GM19468 (cell line): ENCODE data around the gene ELMO2.

Experiments used
- ATAC-seq: cut with Tn5 transposase; IDR thresholded peaks from one replicate; pipeline ENCODE4 v1.9.1; 2021; ENCODE audit warnings: mild to moderate bottlenecking, moderate library complexity, moderate number of reproducible peaks; ENCODE audit not compliant: unreplicated experiment; ENCODE audit errors: extremely low read depth

The ELMO2 gene

DNA sequence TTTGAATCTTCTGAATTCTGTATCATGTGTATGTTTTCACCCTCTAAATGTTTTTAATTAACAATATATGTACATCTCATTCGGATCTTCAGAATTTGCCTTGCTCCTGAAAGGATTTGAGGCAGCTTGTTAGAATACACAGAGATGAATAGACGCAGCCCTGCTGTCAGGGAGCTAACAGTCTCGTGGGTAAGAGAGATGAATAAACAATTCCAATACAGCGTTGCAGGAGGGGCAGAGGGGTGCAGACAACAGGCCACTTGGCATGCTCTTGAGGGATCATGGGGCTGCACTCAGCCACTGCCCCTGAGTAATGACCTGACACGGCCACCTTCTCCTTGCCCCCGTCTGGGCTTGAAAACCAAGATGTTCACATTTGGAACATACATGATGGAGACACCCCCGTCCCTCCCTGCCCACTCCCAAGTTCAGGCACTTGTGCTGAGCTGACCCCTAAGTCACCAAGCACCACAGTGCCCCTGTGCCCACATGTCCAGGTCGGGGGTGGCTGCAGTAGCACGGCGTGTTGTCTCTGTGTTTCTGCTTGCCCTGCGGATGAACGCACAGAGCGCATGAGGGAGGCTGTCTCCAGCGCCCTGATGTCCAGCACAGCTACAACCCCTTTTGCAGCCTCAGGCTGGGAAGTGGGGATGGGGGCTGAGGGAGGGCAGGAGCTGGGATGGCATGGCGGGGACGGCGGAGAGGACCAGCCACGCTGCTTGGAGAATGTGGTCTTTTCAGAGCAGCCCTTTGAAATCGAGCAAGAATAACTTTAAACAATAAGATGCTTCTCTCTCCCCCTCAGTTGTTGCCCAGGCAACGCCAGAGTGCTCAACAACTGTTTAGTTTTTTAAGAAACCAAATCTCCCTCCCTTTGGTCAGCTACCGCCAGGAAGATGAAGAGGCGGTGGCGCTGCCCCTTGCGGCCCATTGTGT is 65.1 kb downstream of the ELMO2 start:
- ATAC-seq = no peak

DNA sequence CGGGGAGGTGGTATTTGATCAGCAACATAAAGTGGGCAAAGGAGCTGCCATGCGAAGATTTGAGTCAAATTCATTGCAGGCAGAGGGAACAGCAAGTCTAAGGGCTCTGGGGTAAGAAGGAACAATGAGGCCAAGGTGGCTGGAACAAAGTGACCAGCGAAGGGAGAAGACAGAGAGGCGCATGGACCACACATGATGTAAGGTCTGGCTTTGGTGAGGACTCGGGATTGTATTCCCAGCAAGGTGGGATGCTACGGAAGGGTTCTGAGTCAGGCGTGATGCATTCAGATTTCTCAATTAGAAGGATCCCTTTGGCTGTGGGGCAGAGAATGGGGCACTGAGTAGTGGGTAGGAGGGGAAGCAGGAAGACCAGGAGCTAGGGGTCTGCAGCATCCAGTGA is 67.4 kb downstream of the ELMO2 start:
- ATAC-seq = no peak

DNA sequence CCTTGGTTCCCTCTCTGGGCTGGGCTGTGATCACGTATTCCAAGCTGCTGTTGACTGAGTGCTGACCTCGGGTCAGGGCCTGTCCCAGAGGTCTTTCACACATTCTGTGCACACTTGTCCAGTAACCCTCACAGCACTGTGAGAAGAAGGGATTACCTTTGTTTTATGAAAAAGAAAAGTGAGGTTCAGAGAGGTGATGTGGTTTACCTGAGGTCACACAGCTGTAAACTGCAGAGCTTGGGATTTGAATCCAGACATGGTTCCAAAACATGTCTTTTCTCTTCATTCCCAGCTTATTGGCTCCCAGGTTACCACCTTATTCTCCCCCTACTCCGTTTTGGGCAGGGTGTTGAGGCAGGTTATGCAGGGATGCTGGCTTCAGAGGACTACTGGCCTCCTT is 69.7 kb downstream of the ELMO2 start:
- ATAC-seq = no peak

DNA sequence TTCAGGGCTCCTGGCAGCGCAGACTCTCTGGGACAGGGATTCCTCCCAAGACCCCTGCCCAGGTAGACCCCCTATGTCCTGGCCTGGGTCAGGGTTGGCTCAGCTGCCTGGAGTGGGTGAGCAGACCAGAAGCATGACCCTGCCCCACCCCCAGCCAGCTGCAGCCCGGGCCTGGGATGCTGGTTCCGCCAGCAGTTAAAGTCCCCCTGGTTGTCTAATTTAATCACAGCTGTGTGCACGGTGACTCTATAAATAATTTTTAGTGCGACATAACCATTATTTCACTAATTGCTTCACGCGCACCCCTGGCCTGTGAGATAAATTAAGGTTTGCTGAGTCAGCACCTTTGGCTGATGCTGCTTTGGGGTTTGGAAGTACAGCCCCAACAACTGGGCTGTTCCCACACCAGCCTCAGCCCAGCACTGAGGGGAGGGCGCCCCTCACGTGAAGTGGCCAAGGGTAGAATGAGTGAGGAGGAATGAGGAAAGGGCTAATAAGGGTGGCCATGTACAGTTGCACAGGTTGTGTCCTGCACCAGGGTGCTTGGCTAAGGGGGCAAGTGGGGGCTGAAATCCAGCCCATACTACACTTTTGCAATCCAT is 72.0 kb downstream of the ELMO2 start:
- ATAC-seq = no peak

DNA sequence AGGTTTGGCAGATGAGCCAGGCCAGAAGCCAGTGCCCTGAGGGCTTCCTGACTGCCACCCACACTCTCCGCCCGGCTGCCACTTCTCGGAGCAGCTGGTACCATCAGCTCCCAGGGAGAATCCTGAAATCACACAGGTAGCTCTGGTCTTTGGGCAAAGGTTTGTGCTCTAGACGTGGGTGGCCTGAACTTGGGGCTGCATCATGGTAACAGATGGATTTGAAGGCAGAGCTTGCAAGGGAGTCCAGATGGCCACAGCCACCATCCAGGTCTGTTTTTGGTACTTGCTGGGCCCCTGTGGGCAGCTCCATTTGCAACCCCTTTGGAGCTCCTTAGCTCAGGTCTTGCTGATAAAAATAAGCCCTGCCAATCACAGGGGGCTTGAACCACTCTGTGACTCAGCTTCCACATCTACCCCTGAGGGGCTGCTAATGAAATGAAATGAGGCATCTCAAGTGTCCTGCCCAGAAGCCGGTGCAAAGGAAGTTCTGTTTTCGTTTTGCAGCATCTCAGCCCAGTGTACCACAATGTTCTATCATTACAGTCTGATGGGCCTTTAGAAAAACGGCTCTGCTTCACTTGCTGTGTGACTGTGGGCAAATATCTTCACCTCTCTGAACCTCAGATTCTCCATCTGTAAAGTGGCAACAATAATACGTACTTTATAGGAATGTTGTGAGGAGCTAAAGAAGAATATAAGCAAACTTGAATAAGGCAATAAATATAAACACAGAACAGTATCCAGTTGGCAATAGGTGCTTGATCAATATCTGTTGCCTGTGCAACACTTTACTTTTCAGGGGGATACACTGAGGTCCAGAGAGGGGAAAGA is 73.0 kb downstream of the ELMO2 start:
- no peak for ATAC-seq

DNA sequence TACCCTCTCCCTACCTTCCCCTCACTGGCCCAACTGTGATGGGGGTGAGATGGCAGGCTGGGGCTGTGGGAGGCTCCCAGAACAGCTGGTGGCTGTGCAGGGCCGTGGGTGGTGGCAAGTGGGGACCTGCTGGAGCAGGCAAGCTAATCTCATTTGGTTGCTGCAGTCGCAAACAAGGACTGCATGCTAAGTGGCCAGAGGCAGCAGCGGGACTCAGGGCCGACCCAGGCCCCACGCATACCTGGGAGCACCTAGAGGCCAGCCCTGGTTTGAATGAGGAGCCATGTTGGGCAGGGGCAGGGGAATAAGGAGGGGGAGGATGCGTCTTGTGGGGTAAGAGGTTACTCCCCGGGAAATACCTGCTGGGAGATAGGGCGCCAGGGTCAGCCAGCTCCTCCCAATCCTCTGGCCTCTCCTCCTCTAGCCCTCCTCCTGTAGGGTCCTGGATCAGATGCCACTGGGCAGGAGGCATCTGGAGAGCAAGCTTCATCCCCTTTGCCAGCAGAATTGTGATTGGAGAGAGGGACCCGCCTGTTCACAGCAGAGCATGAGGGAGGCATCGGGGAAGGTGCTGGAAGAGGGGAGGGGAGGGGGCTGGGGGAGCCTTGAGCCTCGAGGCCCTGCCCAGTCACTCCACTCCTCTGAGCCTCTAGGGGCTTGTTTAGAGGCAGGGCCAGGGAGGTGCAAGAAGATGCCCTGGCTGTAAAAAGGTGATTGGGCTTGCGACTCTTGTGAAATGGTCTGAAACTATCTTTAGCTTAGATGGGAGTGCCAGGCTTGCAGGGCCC is 73.8 kb downstream of the ELMO2 start:
- no peak for ATAC-seq

DNA sequence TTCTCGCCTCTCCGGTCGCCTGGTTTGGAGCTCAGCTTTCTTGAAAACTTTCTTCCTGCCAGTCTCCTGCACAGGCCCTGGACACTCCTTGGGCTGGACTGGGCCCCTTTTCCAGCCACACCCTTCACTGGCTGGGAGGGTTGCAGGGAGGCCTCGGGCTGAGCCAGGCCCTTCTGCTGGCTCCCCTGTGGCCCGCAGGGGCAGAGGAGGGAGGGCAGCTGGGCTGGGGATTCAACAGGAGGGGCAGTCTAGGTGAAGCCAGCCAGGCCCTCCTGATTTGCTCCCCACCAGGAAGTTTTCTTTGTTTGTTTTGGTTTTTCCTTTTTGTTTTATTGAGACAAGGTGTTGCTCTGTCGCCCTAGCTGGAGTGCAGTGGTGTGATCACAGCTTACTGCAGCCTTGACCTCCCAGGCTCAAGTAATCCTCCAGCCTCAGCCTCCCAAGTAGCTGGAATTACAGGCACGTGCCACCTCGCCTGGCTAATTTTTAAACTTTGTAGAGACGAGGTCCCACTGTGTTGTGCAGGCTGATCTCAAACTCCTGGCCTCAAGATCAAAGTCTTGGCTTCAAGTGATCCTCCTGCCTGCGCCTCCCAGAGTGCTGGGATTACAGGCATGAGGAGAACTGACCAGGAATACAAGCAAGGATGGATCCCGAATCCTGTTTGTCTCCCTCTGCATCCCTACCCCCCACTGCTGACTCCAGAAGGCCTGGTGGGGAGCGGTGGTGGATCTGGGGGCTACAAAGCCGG is 74.6 kb downstream of the ELMO2 start:
- ATAC-seq = no peak

DNA sequence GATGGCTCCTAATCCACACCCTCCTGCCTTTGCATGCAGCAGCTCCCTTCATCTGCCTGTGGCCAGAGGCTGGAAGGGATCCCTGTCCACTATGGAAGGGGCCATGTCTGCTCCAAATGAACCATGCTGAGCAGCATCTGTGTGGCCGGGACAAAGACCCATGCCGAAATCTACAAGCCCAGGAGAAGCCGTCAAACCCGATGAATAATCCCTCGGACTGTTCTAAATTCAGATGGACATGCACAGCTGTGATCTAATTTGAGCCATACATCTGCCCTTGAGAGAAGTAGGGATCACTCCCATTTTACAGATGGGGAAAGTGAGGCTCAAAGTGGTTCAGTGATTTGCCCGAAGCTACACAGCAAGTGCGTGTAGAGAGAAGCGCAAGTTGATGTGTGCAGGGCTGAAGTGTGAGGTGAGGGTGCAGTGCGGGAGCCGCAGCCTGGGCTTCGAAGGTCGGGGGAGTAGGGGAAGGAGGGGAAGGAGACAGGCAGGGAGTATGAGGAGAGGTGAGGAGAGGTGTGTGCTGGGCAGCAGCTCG is 75.5 kb downstream of the ELMO2 start:
- no peak for ATAC-seq

- no peak for ATAC-seq
Observed at GRCh38 chr20:46330072-46330763, 76.2 kb downstream of the ELMO2 start.

DNA sequence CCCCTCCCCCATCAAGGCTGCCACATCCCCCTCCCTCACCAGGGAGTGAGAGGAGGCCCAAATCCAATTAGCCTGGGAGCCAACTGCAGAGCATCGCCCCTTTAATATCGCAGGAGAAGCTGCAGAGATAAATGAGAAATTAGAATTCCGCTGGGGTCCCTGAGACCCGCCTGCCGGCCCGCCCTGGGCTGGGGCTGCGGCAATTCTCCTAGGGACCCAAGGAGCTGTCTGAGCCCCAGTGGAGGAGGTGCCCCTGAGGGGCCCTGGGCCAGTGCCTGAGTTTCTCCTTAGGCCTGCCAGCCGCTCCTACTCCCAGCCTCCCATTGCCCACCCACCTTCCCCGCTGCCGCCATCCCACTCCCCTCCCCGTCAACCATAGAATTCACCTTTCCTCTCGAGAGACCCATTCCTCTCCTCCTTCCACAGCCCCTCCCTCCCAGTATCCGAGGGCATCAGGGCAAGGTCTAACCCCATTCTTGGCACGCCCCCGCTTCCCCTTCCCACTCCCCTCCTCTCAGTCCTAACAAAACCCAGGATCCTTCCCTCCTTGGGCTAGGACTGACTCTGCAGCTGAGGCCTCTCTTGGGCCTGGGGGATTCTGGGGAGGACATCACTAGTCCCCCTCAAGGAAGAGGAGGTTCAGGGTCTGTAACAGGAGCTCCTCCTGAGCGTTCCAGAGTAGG is 78.1 kb downstream of the ELMO2 start:
- no peak for ATAC-seq

DNA sequence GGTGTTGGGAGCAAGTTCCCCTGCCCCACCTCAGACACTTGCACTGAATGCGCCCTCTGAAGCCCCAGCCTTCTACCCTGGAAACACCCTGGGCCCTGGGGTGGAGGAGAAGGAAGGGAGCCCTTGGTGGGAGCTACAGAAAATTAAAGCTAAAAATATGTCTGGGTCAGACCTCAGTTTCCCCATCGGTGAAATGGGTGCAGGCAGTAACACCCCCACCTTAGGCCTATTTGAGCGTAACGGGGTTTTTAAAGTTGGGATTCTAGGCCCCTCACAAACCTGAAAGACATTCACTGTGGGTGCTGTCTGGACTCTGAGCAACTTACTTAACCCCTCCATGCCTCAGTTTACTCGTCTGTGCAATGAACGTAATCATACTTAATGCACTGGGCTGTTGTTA is 78.9 kb downstream of the ELMO2 start:
- no peak for ATAC-seq

DNA sequence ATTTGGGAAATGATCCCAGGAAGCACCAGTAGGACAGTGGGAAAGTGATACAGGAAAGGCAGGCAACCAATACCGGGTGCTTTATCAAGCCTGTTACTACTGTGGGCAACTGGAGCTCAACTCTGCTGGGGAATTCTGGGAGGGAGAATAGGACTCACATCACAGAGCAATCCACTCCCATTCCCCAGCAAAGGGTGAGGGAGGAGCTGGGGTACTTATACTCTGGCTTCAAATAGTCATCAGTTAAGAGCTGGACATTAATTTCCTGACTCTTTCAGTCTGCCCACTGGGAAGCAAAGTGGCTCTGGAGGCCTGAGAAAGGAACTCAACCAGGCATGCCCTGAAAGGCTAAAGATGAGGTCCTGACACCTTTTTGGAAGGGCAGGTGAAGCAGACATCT is 80.6 kb downstream of the ELMO2 start:
- no peak for ATAC-seq

DNA sequence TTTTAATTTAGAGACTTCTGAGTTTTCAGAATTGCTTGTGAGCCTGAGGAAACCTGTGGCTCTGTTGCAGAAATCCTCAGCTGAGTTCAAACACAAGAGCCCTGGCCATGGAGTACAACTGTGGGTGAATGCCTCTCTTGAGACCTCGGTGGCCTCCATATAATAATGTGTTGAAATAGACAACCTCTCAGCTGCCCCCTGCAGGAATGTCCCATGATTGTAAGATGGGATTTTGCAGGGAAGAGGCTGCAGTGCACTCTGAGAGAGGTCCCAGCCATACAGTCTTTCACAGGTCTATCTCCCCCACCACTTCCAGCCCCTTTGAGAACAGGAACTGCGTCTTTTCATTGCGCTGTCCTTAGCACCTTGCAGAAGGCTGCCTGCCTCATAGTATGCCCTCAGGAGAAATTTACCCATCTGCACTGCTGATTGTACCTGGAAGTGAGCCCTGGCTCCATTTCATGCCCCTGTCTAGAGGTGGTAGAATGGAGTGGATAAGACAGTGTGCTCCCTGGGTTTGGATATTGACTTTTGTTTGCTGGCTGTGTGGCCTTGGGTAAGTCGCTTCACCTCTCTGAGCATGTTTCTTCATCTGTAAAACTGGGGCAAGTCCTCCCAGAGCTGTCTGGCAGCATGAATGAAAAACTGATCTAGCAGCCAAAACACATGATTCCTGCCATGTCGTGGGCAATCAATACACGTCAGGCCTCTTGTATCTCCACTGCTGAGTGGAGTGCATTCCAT is 81.3 kb downstream of the ELMO2 start:
- no peak for ATAC-seq

DNA sequence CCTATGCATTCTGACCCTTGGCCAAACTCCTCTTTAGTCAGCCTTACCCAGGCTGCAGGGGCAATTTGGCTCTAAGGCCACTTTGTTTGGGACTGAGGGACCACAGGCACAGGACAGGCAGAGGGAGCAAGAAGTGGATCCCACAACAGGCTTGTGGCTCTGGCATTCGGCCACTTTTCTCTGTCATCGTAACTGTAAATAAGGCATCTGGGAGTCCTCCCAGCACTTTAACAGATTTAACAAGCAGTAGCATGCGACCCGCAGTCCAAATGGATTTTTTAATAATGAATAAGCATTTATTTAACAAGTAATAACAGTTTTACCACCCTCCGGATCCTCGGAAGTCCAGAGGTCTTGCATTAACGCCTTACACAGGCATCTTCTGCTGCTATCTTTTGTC is 82.0 kb downstream of the ELMO2 start:
- no peak for ATAC-seq

- no peak for ATAC-seq
Observed at GRCh38 chr20:46323557-46323956, 82.9 kb downstream of the ELMO2 start.

DNA sequence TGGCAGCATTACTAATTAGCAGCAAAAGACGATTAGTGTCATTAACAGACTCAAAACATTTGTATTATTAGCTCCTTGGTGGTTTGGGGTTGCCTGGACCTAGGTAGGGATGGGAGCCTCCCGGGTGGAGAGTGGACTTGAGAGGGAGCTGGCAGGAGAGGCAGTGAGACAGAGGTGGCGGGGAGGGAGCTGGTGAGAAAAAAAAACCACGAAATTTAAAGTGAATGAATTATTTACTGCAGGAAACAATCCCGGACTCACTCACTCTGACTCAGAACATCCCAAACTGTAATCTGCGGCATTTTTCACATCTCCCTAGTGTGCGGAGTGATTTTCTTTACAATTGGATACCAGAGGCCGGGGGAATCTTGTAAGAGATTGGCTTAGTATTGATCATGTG is 83.8 kb downstream of the ELMO2 start:
- ATAC-seq = no peak

DNA sequence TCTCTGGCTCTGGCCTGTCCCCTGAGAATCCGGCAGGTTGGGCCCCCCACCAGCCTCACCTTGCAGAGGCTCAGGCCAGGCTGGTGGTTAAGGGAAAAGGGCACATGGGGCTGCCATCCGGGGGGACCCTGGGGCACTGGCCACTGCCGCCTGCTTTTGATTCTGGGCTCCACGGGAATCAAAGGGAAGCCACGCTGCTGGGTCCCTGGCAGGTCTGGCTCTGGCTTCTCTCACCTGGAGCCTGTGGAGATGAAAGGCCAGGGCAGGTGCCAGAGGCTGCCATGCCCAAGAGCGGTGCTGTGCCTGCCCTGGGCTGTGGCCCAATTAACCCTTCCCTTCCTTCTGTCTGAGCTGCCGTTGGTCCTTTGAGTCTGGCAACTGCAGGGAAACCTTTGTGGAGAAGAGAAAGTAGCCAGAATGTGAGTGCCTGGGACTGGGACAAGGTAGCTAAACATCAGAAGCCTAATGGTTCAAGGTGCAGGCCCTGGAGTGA is 88.7 kb downstream of the ELMO2 start:
- ATAC-seq = no peak
